ENCODE data around the gene SH3GL3.

SH3GL3 gene

GRCh38 chr15:83462026-83462425 lies 14.9 kb downstream of the SH3GL3 start:
- no peak for DNase-seq (ENCODE audit: low read depth in 2 of 2)

- no peak for DNase-seq (ENCODE audit: low read depth in 2 of 2)
Measured at GRCh38 chr15:83462953-83463433, 15.9 kb downstream of the SH3GL3 start.

GRCh38 chr15:83470887-83471286 lies 23.7 kb downstream of the SH3GL3 start:
- DNase-seq (ENCODE audit: low read depth in 2 of 2), result no peak

- DNase-seq (ENCODE audit: low read depth in 2 of 2), result no peak
Measured at GRCh38 chr15:83471307-83471866, 24.2 kb downstream of the SH3GL3 start.

GRCh38 chr15:83472151-83472550 lies 25.0 kb downstream of the SH3GL3 start:
- DNase-seq (ENCODE audit: low read depth in 2 of 2), result no peak

GRCh38 chr15:83472797-83473196 lies 25.7 kb downstream of the SH3GL3 start:
- DNase-seq (ENCODE audit: low read depth in 2 of 2), result no peak

- no peak for DNase-seq (ENCODE audit: low read depth in 2 of 2)
Measured at GRCh38 chr15:83474578-83474977, 27.4 kb downstream of the SH3GL3 start.

GRCh38 chr15:83475551-83475950 lies 28.4 kb downstream of the SH3GL3 start:
- DNase-seq (ENCODE audit: low read depth in 2 of 2), result no peak

- no peak for DNase-seq (ENCODE audit: low read depth in 2 of 2)
Measured at GRCh38 chr15:83476066-83476465, 28.9 kb downstream of the SH3GL3 start.

- DNase-seq (ENCODE audit: low read depth in 2 of 2), result no peak
Measured at GRCh38 chr15:83476708-83477107, 29.6 kb downstream of the SH3GL3 start.

GRCh38 chr15:83477172-83477807 lies 30.1 kb downstream of the SH3GL3 start:
- no peak for DNase-seq (ENCODE audit: low read depth in 2 of 2)

GRCh38 chr15:83477808-83478537 lies 30.8 kb downstream of the SH3GL3 start:
- no peak for DNase-seq (ENCODE audit: low read depth in 2 of 2)

GRCh38 chr15:83483612-83484011 lies 36.5 kb downstream of the SH3GL3 start:
- DNase-seq (ENCODE audit: low read depth in 2 of 2), result no peak

GRCh38 chr15:83484636-83485035 lies 37.5 kb downstream of the SH3GL3 start:
- DNase-seq (ENCODE audit: low read depth in 2 of 2), result no peak

GRCh38 chr15:83486363-83486762 lies 39.2 kb downstream of the SH3GL3 start:
- DNase-seq (ENCODE audit: low read depth in 2 of 2), result no peak

GRCh38 chr15:83487519-83487918 lies 40.4 kb downstream of the SH3GL3 start:
- DNase-seq (ENCODE audit: low read depth in 2 of 2), result no peak

GRCh38 chr15:83489690-83490089 lies 42.5 kb downstream of the SH3GL3 start:
- DNase-seq (ENCODE audit: low read depth in 2 of 2), result no peak

- no peak for DNase-seq (ENCODE audit: low read depth in 2 of 2)
Measured at GRCh38 chr15:83491486-83491885, 44.3 kb downstream of the SH3GL3 start.

- no peak for DNase-seq (ENCODE audit: low read depth in 2 of 2)
Measured at GRCh38 chr15:83496766-83497165, 49.6 kb downstream of the SH3GL3 start.

GRCh38 chr15:83498374-83498773 lies 51.2 kb downstream of the SH3GL3 start:
- DNase-seq (ENCODE audit: low read depth in 2 of 2), result no peak

GRCh38 chr15:83498801-83499200 lies 51.7 kb downstream of the SH3GL3 start:
- no peak for DNase-seq (ENCODE audit: low read depth in 2 of 2)

GRCh38 chr15:83499476-83499875 lies 52.3 kb downstream of the SH3GL3 start:
- DNase-seq (ENCODE audit: low read depth in 2 of 2), result no peak
